SK-N-SH (cell line): Measurements from ENCODE around the gene CEACAM19. TPM values are rescaled to one million over a fixed set of nuclear protein-coding genes. Genes with fewer than 3 reads are reported as not detected.

Experiments
- CTCF ChIA-PET: fragments of 300-600, 350-600 bp; formaldehyde crosslinking; extraction: SDS; loops from one replicate; lab custom pipeline; 2021; lab: Yijun Ruan, JAX
- POLR2A ChIA-PET: fragments of 350-600 bp; sonication (Branson Sonifier 250); formaldehyde crosslinking; extraction: SDS; loops from one replicate; lab custom pipeline; 2020; ENCODE audit warnings: antibody characterized with exemption, inconsistent platforms; lab: Yijun Ruan, JAX
- DNase-seq: peaks from one replicate; pipeline ENCODE4 v3.0.0; 2012
- H2AFZ ChIP-seq: fragments of 200-600 bp; sonication (generic); 2 replicates; pipeline ENCODE4 v1.8.1; 2016; ENCODE audit warnings: antibody characterized with exemption, mild to moderate bottlenecking, low read depth
- H3F3A ChIP-seq: fragments of 200-600 bp; sonication (generic); replicated peaks from 2 replicates; pipeline ENCODE3; 2016; ENCODE audit warnings: antibody characterized with exemption, mild to moderate bottlenecking; ENCODE audit not compliant: insufficient read depth
- H3K27ac ChIP-seq, 2 experiments: fragments of 200-500 bp in 1 of 2; fragments of 200-600 bp in 1 of 2; sonication (Bioruptor generic) in 1 of 2; sonication (generic), shearing (Covaris generic) in 1 of 2; 2 replicates each; pipeline versions ENCODE4 v1.5.1 to v1.6.1; 2014 to 2016; ENCODE audit warnings: low read depth in 2 of 2, inconsistent platforms in 1 of 2, low read length in 1 of 2, mild to moderate bottlenecking in 1 of 2, mixed read lengths in 1 of 2
- H3K27me3 ChIP-seq: fragments of 200-600 bp; sonication (generic), shearing (Covaris generic); 2 replicates; pipeline ENCODE4 v1.6.1; 2016; ENCODE audit warnings: mixed run types; ENCODE audit not compliant: insufficient read depth
- H3K36me3 ChIP-seq, 2 experiments: fragments of 200-500 bp in 1 of 2; fragments of 200-600 bp in 1 of 2; sonication (Bioruptor generic) in 1 of 2; sonication (generic) in 1 of 2; replicated peaks in 1 of 2; 2 replicates each; pipeline versions ENCODE3 to v1.5.1; 2014 to 2016; ENCODE audit warnings: low read length in 1 of 2, mild to moderate bottlenecking in 1 of 2; ENCODE audit not compliant: insufficient read depth in 2 of 2, control insufficient read depth in 1 of 2
- H3K4me1 ChIP-seq, 2 experiments: fragments of 200-500 bp in 1 of 2; fragments of 200-600 bp in 1 of 2; sonication (Bioruptor generic) in 1 of 2; sonication (generic), shearing (Covaris generic) in 1 of 2; 2 replicates each; pipeline versions ENCODE4 v1.5.1 to v1.6.1; 2014 to 2016; ENCODE audit warnings: low read depth in 1 of 2, low read length in 1 of 2, mixed run types in 1 of 2; ENCODE audit not compliant: insufficient read depth in 2 of 2, control insufficient read depth in 1 of 2
- H3K4me2 ChIP-seq: fragments of 200-600 bp; sonication (generic), shearing (Covaris generic); 2 replicates; pipeline ENCODE4 v1.6.1; 2017; ENCODE audit warnings: mixed run types
- H3K4me3 ChIP-seq, 2 experiments: fragments of 200-500 bp in 1 of 2; fragments of 200-600 bp in 1 of 2; sonication (Bioruptor generic) in 1 of 2; sonication (generic), shearing (Covaris generic) in 1 of 2; 2 replicates each; pipeline versions ENCODE4 v1.5.1 to v1.8.1; 2014 to 2016; ENCODE audit warnings: low read depth in 2 of 2, inconsistent platforms in 1 of 2, low read length in 1 of 2, mild to moderate bottlenecking in 1 of 2, mixed read lengths in 1 of 2, moderate library complexity in 1 of 2
- H3K79me2 ChIP-seq: fragments of 200-600 bp; sonication (generic); 2 replicates; pipeline ENCODE4 v1.8.1; 2017; ENCODE audit warnings: mild to moderate bottlenecking; ENCODE audit not compliant: insufficient read depth
- H3K9ac ChIP-seq: fragments of 200-600 bp; sonication (generic); 2 replicates; pipeline ENCODE4 v1.6.1; 2017; ENCODE audit warnings: mixed run types
- H3K9me2 ChIP-seq: fragments of 200-600 bp; sonication (generic); 2 replicates; pipeline ENCODE4 v1.6.1; 2017; ENCODE audit warnings: mixed run types
- H3K9me3 ChIP-seq: fragments of 200-600 bp; sonication (generic); 2 replicates; pipeline ENCODE4 v1.6.1; 2017; ENCODE audit warnings: mixed run types, mild to moderate bottlenecking, moderate library complexity
- H4K20me1 ChIP-seq: fragments of 200-600 bp; sonication (generic); 2 replicates; pipeline ENCODE4 v1.6.1; 2017; ENCODE audit warnings: mild to moderate bottlenecking, mixed run types; ENCODE audit not compliant: insufficient read depth
- ELF1 ChIP-seq: IDR thresholded peaks from 2 replicates; pipeline ENCODE4 v1.4.0; 2012
- FOXM1 ChIP-seq: IDR thresholded peaks from 2 replicates; pipeline ENCODE4 v1.4.0; 2012; ENCODE audit warnings: low read depth, mild to moderate bottlenecking
- GABPA ChIP-seq: IDR thresholded peaks from 2 replicates; pipeline ENCODE4 v1.4.0; 2012; ENCODE audit warnings: low read depth, mild to moderate bottlenecking
- MXI1 ChIP-seq: IDR thresholded peaks from 2 replicates; pipeline ENCODE4 v1.6.1; 2012; ENCODE audit warnings: mild to moderate bottlenecking, low read depth, low read length, improper control_type of control experiment
- NFIC ChIP-seq: IDR thresholded peaks from 2 replicates; pipeline ENCODE4 v1.4.0; 2012; ENCODE audit warnings: borderline replicate concordance
- POLR2AphosphoS5 ChIP-seq: IDR thresholded peaks from 2 replicates; pipeline ENCODE4 v1.6.1; 2012; ENCODE audit warnings: low read depth, low read length
- RAD21 ChIP-seq: IDR thresholded peaks from 2 replicates; pipeline ENCODE4 v1.6.1; 2012; ENCODE audit warnings: mild to moderate bottlenecking, low read length
- SMC3 ChIP-seq: IDR thresholded peaks from 2 replicates; pipeline ENCODE4 v1.6.1; 2012; ENCODE audit warnings: low read depth, low read length, improper control_type of control experiment
- WGBS: methylation state at CpG from one replicate; pipeline ENCODE4 v1.1.6; 2017; ENCODE audit warnings: low lambda C conversion rate; 5-methylcytosine and 5-hydroxymethylcytosine counted together
- polyA plus RNA-seq, 3 experiments: library from polyadenylated mRNA; depleted of rRNA; stranded (reverse); fragments of >200 nt; gene quantifications; 2 replicates each; pipeline ENCODE4 v1.2.3, GENCODE V29; 2012
- TF ChIP-seq, protein P1 (sequence below): fragments of 150-350 bp; IDR thresholded peaks from 2 replicates; pipeline ENCODE4 v1.6.1; 2017; ENCODE audit warnings: antibody characterized with exemption, low read length, low read depth, borderline replicate concordance
- TF ChIP-seq, protein P2 (sequence below): IDR thresholded peaks from 2 replicates; pipeline ENCODE4 v1.6.1; 2012; ENCODE audit warnings: mild to moderate bottlenecking, low read depth, low read length, moderate library complexity
- TF ChIP-seq, protein P3 (sequence below): fragments of 150-350 bp; IDR thresholded peaks from 2 replicates; pipeline ENCODE4 v1.6.1; 2016; ENCODE audit warnings: mild to moderate bottlenecking, low read depth, low read length
- TF ChIP-seq, protein P4 (sequence below): IDR thresholded peaks from 2 replicates; pipeline ENCODE4 v1.4.0; 2012; ENCODE audit warnings: low read depth, borderline replicate concordance

Gene CEACAM19
- polyA plus RNA-seq, 1 of the 3 experiments (the other 2 are of a cell fraction), result 2.0 TPM

DNA sequence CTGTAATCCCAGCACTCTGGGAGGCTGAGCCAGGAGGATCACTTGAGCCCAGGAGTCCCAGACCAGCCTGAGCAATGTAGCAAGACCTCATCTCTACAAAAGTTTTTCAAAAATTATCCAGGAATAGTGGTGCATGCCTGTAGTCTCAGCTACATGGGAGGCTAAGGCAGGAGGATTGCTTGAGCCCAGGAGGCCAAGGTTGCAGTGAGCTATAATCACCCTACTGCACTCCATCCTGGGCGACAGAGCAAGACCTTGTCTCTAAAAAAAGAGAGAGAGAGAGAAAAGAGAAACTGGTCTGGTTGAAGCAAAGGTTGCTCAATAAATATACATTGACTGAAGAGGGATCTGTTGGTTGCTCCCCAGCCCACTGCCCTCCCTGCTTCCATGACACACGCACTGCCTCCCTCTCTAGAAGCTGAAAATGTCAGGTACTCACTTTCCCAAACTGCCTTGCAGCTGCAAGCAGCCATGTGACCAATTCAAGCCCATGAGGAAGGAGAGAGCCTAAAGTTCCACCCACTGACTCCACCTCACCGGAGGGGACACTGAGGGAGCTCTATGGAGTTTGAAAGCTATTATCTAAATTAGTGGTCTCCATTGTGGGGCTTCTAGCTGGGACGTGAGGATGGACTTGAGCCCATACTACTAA is 41.7 kb downstream of the CEACAM19 start:
- H3K4me1 ChIP-seq, result no peaks in the 10 kb centered on the region
- POLR2A ChIA-PET, result no interaction called here

DNA sequence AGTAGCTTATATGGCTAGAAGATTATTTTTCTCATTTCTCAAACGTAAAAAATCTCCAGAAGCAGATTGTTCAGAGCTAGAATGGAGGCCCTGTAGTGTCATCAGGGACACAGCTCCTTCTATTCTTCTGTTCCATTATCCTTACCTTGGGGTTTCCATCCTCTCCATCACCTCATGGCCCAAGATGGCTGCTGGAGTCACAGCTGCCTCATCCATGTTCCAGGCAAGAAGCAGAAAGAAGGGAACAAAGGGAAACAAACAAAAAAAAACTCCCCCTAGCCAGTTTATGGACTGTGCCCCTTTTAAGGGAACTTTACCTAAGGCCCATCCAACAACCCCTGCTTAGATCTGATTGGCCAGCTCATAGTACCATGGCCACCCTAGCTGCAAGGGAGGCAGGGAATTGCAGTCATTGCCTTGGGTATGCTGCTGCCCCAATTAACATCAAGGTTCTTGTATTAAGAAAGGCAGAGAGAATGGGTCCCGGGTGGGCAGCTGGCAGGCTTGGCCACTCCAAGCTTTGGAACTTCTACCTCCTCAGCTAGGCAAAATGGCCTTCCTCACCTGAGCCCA is 43.4 kb downstream of the CEACAM19 start:
- Histone ChIP-seq H2AFZ (no peak overlapping the region), H4K20me1 (no peaks in the 10 kb centered on the region), H3K79me2 (no peaks in the 10 kb centered on the region), H3K4me3 (no peak overlapping the region; a peak in 1 of 4 replicates), H3K9ac (no peak overlapping the region), H3K27me3 (no peaks in the 10 kb centered on the region), H3F3A (peaks cover 12% of the 10 kb centered on the region), H3K9me3 (no peaks in the 10 kb centered on the region), H3K36me3 (no peaks in the 10 kb centered on the region), H3K9me2 (no peaks in the 10 kb centered on the region), H3K4me1 (peaks cover 0 to 9% of the 10 kb centered on the region in 2 experiments; a peak in 3 of 4 replicates), H3K27ac (no peak overlapping the region), H3K4me2 (no peak overlapping the region)
- no peak for DNase-seq
- CTCF ChIA-PET, result interaction anchor here (0.7 to 21.3 kb wide), 5 partner anchors 9 to 94 kb away, joined by 4 to 598 read pairs (median 15); partner anchors contain the start of genes BCAM and CBLC
- 17% methylated on average over 2 of the region's 2 CpGs for WGBS
- POLR2A ChIA-PET, result no interaction called here
- TF ChIP-seq, protein P1, sequence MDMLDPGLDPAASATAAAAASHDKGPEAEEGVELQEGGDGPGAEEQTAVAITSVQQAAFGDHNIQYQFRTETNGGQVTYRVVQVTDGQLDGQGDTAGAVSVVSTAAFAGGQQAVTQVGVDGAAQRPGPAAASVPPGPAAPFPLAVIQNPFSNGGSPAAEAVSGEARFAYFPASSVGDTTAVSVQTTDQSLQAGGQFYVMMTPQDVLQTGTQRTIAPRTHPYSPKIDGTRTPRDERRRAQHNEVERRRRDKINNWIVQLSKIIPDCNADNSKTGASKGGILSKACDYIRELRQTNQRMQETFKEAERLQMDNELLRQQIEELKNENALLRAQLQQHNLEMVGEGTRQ, result no peak
- TF ChIP-seq POLR2AphosphoS5 (no peak), FOXM1 (no peak), RAD21 (no peak), ELF1 (no peak), MXI1 (no peak), GABPA (no peak)
- TF ChIP-seq, protein P2, sequence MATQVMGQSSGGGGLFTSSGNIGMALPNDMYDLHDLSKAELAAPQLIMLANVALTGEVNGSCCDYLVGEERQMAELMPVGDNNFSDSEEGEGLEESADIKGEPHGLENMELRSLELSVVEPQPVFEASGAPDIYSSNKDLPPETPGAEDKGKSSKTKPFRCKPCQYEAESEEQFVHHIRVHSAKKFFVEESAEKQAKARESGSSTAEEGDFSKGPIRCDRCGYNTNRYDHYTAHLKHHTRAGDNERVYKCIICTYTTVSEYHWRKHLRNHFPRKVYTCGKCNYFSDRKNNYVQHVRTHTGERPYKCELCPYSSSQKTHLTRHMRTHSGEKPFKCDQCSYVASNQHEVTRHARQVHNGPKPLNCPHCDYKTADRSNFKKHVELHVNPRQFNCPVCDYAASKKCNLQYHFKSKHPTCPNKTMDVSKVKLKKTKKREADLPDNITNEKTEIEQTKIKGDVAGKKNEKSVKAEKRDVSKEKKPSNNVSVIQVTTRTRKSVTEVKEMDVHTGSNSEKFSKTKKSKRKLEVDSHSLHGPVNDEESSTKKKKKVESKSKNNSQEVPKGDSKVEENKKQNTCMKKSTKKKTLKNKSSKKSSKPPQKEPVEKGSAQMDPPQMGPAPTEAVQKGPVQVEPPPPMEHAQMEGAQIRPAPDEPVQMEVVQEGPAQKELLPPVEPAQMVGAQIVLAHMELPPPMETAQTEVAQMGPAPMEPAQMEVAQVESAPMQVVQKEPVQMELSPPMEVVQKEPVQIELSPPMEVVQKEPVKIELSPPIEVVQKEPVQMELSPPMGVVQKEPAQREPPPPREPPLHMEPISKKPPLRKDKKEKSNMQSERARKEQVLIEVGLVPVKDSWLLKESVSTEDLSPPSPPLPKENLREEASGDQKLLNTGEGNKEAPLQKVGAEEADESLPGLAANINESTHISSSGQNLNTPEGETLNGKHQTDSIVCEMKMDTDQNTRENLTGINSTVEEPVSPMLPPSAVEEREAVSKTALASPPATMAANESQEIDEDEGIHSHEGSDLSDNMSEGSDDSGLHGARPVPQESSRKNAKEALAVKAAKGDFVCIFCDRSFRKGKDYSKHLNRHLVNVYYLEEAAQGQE, result no peak

More for the DNA sequence above, 41.7 kb downstream of the CEACAM19 start:
- no peak for DNase-seq
- H2AFZ ChIP-seq, result no peak overlapping the region
- no peak overlapping the region for H3K4me3 ChIP-seq
- H3K27me3 ChIP-seq, result no peaks in the 10 kb centered on the region
- no peak overlapping the region for H3K9ac ChIP-seq
- CTCF ChIA-PET, result interaction anchor here (0.8 to 5.2 kb wide), 5 partner anchors 11 to 151 kb away, joined by 3 to 57 read pairs (median 4); no protein-coding TSS in a partner anchor
- TF ChIP-seq, protein P3, sequence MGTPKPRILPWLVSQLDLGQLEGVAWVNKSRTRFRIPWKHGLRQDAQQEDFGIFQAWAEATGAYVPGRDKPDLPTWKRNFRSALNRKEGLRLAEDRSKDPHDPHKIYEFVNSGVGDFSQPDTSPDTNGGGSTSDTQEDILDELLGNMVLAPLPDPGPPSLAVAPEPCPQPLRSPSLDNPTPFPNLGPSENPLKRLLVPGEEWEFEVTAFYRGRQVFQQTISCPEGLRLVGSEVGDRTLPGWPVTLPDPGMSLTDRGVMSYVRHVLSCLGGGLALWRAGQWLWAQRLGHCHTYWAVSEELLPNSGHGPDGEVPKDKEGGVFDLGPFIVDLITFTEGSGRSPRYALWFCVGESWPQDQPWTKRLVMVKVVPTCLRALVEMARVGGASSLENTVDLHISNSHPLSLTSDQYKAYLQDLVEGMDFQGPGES, result no peak
- TF ChIP-seq, protein P2, result no peak
- TF ChIP-seq, protein P4, sequence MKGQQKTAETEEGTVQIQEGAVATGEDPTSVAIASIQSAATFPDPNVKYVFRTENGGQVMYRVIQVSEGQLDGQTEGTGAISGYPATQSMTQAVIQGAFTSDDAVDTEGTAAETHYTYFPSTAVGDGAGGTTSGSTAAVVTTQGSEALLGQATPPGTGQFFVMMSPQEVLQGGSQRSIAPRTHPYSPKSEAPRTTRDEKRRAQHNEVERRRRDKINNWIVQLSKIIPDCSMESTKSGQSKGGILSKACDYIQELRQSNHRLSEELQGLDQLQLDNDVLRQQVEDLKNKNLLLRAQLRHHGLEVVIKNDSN, result peak; percentile 88
- TF ChIP-seq SMC3 (no peak), NFIC (no peak)
- no peaks in the 10 kb centered on the region for H3K9me3 ChIP-seq
- H3K4me2 ChIP-seq, result no peak overlapping the region
- H3F3A ChIP-seq, result peaks cover 8% of the 10 kb centered on the region
- 40% methylated on average over 4 of the region's 4 CpGs for WGBS
- H4K20me1 ChIP-seq, result no peaks in the 10 kb centered on the region
- H3K27ac ChIP-seq, result no peak overlapping the region
- no peaks in the 10 kb centered on the region for H3K79me2 ChIP-seq
- no peaks in the 10 kb centered on the region for H3K9me2 ChIP-seq
- H3K36me3 ChIP-seq, result no peaks in the 10 kb centered on the region
